DND-41 (cell line): ENCODE measurements around the gene SHLD3.
"Not testable (repeated sequence)": the region's sequence is repeated elsewhere in the genome, so short reads cannot be mapped to it uniquely, and the experiment has no call there.

ENCODE experiments used
- ATAC-seq: fragments of 200-7000 bp; cut with Tn5 transposase; 3 replicates; pipeline ENCODE4 v1.9.1; 2021; ENCODE audit warnings: low read depth; ENCODE audit not compliant: insufficient read depth
- DNase-seq: peaks from one replicate; pipeline ENCODE4 v3.0.0-alpha.2; 2020
- H2AFZ ChIP-seq: 2 replicates; pipeline ENCODE4 v1.6.0; 2012; ENCODE audit warnings: low read depth, low read length
- H3K27ac ChIP-seq: 2 replicates; pipeline ENCODE4 v1.5.1; 2012; ENCODE audit warnings: low read length, inconsistent platforms
- H3K27me3 ChIP-seq: fragments of 200-600 bp; sonication (generic); 2 replicates; pipeline ENCODE4 v1.6.0; 2012; ENCODE audit warnings: low read length, mild to moderate bottlenecking, inconsistent platforms; ENCODE audit not compliant: insufficient read depth, poor library complexity
- H3K36me3 ChIP-seq: 2 replicates; pipeline ENCODE4 v1.5.1; 2012; ENCODE audit warnings: low read length, inconsistent platforms; ENCODE audit not compliant: insufficient read depth
- H3K4me1 ChIP-seq: 2 replicates; pipeline ENCODE4 v1.5.1; 2012; ENCODE audit warnings: mild to moderate bottlenecking, low read length; ENCODE audit not compliant: insufficient read depth
- H3K4me2 ChIP-seq: 2 replicates; pipeline ENCODE4 v1.6.0; 2012; ENCODE audit warnings: mild to moderate bottlenecking, moderate library complexity, low read length, inconsistent platforms; ENCODE audit not compliant: insufficient read depth
- H3K4me3 ChIP-seq, 2 experiments: fragments of 200-600 bp in 1 of 2; shearing (Covaris generic) in 1 of 2; 2 replicates each; pipeline ENCODE4 v1.5.1; 2012 to 2016; ENCODE audit warnings: inconsistent platforms in 2 of 2, low read length in 2 of 2, mild to moderate bottlenecking in 2 of 2, low read depth in 1 of 2, moderate library complexity in 1 of 2
- H3K79me2 ChIP-seq: 2 replicates; pipeline ENCODE4 v1.6.0; 2012; ENCODE audit warnings: low read length, inconsistent platforms; ENCODE audit not compliant: insufficient read depth
- H3K9ac ChIP-seq: 2 replicates; pipeline ENCODE4 v1.6.0; 2012; ENCODE audit warnings: low read depth, mild to moderate bottlenecking, inconsistent platforms, low read length, moderate library complexity
- H3K9me3 ChIP-seq: 2 replicates; pipeline ENCODE4 v1.5.1; 2012; ENCODE audit warnings: low read length, moderate library complexity, mild to moderate bottlenecking, inconsistent platforms; ENCODE audit not compliant: insufficient read depth, severe bottlenecking
- H4K20me1 ChIP-seq: 2 replicates; pipeline ENCODE4 v1.6.0; 2012; ENCODE audit warnings: low read length; ENCODE audit not compliant: insufficient read depth
- EZH2 ChIP-seq: IDR thresholded peaks from 3 replicates; pipeline ENCODE4 v1.6.1; 2012; ENCODE audit warnings: borderline replicate concordance, low read depth, mild to moderate bottlenecking, moderate library complexity, low read length, inconsistent platforms; ENCODE audit not compliant: severe bottlenecking
- TF ChIP-seq, protein P1 (sequence below): IDR thresholded peaks from 2 replicates; pipeline ENCODE4 v1.5.1; 2012; ENCODE audit warnings: borderline replicate concordance, low read length, moderate library complexity, mild to moderate bottlenecking; ENCODE audit not compliant: poor library complexity, severe bottlenecking; ENCODE audit errors: extremely low read depth

The SHLD3 gene

DNA sequence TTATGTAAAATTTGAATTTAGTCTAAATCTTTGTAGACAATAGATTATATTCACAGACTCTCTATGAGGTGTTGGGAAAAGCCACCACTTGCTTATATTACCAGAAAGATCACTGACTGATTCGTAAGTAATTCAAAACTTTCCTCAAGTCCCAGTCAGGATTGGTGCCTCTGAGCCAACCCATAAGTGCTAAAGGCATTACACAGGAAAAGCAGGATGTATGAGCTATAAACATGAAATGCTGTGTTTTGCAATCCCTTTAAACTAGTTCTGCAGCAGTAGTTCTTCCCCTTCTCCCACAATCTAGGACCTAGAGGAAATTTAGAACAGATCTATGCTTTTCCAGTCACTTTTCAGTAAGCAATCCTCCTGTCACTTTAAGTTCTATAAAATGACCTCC lies 48.0 kb downstream of the SHLD3 start:
- Histone ChIP-seq H2AFZ (no peak overlapping the region), H3K9me3 (no peaks in the 10 kb centered on the region), H3K27ac (no peak overlapping the region), H3K4me1 (no peaks in the 10 kb centered on the region), H3K4me3 (no peak overlapping the region), H3K4me2 (no peak overlapping the region), H3K27me3 (no peaks in the 10 kb centered on the region), H3K9ac (no peak overlapping the region), H4K20me1 (no peaks in the 10 kb centered on the region), H3K79me2 (no peaks in the 10 kb centered on the region), H3K36me3 (peaks cover 8% of the 10 kb centered on the region; the same call in 1 of the 2 replicates)
- TF ChIP-seq EZH2, result no peak
- TF ChIP-seq, protein P1, sequence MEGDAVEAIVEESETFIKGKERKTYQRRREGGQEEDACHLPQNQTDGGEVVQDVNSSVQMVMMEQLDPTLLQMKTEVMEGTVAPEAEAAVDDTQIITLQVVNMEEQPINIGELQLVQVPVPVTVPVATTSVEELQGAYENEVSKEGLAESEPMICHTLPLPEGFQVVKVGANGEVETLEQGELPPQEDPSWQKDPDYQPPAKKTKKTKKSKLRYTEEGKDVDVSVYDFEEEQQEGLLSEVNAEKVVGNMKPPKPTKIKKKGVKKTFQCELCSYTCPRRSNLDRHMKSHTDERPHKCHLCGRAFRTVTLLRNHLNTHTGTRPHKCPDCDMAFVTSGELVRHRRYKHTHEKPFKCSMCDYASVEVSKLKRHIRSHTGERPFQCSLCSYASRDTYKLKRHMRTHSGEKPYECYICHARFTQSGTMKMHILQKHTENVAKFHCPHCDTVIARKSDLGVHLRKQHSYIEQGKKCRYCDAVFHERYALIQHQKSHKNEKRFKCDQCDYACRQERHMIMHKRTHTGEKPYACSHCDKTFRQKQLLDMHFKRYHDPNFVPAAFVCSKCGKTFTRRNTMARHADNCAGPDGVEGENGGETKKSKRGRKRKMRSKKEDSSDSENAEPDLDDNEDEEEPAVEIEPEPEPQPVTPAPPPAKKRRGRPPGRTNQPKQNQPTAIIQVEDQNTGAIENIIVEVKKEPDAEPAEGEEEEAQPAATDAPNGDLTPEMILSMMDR, result no peak
- no peak for ATAC-seq
- no peak for DNase-seq

DNA sequence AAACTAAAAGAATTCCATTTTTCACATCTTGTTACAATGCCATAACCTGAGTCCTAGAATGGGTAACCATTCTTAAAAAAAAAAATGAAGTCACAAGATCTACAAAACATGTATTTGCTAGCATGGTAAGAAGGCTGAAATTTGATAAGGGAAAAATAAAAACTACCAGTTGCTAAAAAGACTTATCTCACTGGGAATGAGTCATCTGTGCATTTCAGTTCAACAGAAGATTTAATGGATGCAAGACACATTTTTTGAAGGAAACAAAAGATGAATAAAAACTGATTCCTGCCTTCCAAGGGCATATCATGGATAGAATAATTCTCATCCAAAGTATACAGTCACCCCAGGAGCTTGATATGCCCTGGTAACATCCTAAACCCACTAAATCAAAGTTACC lies 49.9 kb downstream of the SHLD3 start:
- Histone ChIP-seq H3K4me2 (no peak overlapping the region), H3K9ac (no peak overlapping the region), H3K4me3 (no peak overlapping the region), H3K36me3 (peaks cover 10% of the 10 kb centered on the region; the same call in 1 of the 2 replicates), H3K79me2 (no peaks in the 10 kb centered on the region), H3K9me3 (no peaks in the 10 kb centered on the region), H3K27me3 (no peaks in the 10 kb centered on the region), H3K27ac (no peak overlapping the region), H4K20me1 (no peaks in the 10 kb centered on the region), H2AFZ (no peak overlapping the region), H3K4me1 (no peaks in the 10 kb centered on the region)
- no peak for ATAC-seq
- DNase-seq, result no peak
- TF ChIP-seq EZH2, result no peak
- TF ChIP-seq, protein P1, result no peak

DNA sequence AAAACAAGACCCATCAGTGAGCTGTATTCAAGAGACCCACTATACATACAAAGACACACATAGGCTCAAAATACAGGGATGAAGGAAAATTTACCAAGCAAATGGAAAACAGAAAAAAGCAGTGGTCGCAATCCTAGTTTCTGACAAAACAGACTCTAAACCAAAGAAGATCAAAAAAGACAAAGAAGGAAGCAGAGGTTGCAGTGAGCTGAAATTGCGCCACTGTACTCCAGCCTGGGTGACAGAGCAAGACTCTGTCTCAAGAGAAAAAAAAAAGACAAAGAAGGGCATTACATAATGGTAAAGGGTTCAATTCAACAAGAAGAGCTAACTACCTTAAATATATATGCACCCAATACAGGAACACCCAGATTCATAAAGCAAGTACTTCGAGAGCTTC lies 51.2 kb downstream of the SHLD3 start:
- H3K4me3 ChIP-seq, H3K4me2 ChIP-seq, DNase-seq: not testable (repeated sequence)

More for the DNA sequence above, 51.2 kb downstream of the SHLD3 start:
- not testable (repeated sequence) for H3K9ac ChIP-seq, H3K27ac ChIP-seq, ATAC-seq, H2AFZ ChIP-seq, H3K4me1 ChIP-seq, H3K79me2 ChIP-seq, H3K9me3 ChIP-seq, H3K27me3 ChIP-seq, H4K20me1 ChIP-seq
- H3K36me3 ChIP-seq, result peaks cover 12% of the 10 kb centered on the region; the same call in 1 of the 2 replicates
